ENCODE results near the gene ADIPOR2. TPM values are rescaled to one million over a fixed set of nuclear protein-coding genes. Genes with fewer than 3 reads are reported as not detected.

ADIPOR2 gene
- total and polyA plus RNA-seq, 10 of the 15 experiments (the other 5 are each of a cell fraction or from before 2014, with no cell fraction given) = 8.6 to 65.0 (median 38.0) TPM

- TF ChIP-seq ASH2L (IDR thresholded peaks at IDR 0.05; ENCODE audit: borderline replicate concordance, low read depth) (no peak), NBN (IDR thresholded peaks at IDR 0.05) (no peak), CHD4 (IDR thresholded peaks at IDR 0.05) (no peak)
Observed at GRCh38 chr12:1692226-1692625, 1.4 kb downstream of the ADIPOR2 start (continued).

- ChIA-PET POLR2A (interaction anchor here (0.7 to 0.8 kb wide), 3 partner anchors 134 to 247 kb away, joined by 3 to 6 read pairs (median 5); no protein-coding TSS in a partner anchor), RAD21 (ENCODE audit: unreplicated experiment) (no interaction called here), SMC1A (ENCODE audit: uncharacterized antibody, unreplicated experiment) (interaction anchor here (1.2 to 1.6 kb wide), 3 partner anchors 22 to 99 kb away, joined by 3 to 6 read pairs (median 4); no protein-coding TSS in a partner anchor), CTCF (interaction anchor here (0.7 to 1.6 kb wide), 5 partner anchors 17 to 596 kb away, joined by 3 to 5 read pairs (median 4); no protein-coding TSS in a partner anchor)
- no peak overlapping the region; the same call in 1 of the 2 replicates for H3K9ac ChIP-seq (ENCODE audit: control insufficient read depth, insufficient read depth, low read length)
- in situ Hi-C loops (cut with MboI) = no loop called here
- H3K4me2 ChIP-seq (ENCODE audit: control insufficient read depth, insufficient read depth) = peak overlapping the region; percentile 52
- FAIRE-seq (no peak), ATAC-seq (peak; percentile 12), DNase-seq (ENCODE audit: low read depth, low spot score) (no peak)
- H3K27me3 ChIP-seq (replicated peaks in 1 of 2; ENCODE audit: control insufficient read depth in 2 of 2, insufficient read depth in 2 of 2, low read length in 1 of 2) = no peaks in the 10 kb centered on the region
- peaks cover 71% of the 10 kb centered on the region for H3K79me2 ChIP-seq (ENCODE audit: control insufficient read depth, insufficient read depth, low read length)
- peaks cover 5% of the 10 kb centered on the region; the same call in 1 of the 2 replicates for H3K4me1 ChIP-seq (ENCODE audit: control insufficient read depth, insufficient read depth, low read length)
- no peaks in the 10 kb centered on the region for H4K20me1 ChIP-seq (ENCODE audit: control insufficient read depth, insufficient read depth)
- intact Hi-C loops (cut with micrococcal nuclease; ENCODE audit: unreplicated experiment) = loop anchor here (5.0 kb wide), 1 partner anchor 54 kb away; no protein-coding TSS in a partner anchor
- H2AFZ ChIP-seq (ENCODE audit: control insufficient read depth, low read depth, low read length) = no peak overlapping the region
- H3K36me3 ChIP-seq (ENCODE audit: control insufficient read depth in 2 of 2, insufficient read depth in 2 of 2, low read length in 1 of 2) = 0 out of 4 replicates have a peak, but pooled peaks cover 0 to 2% of the 10 kb centered on the region in 2 experiments
- H3K9me3 ChIP-seq (replicated peaks; ENCODE audit: control insufficient read depth, insufficient read depth, low read length) = no peaks in the 10 kb centered on the region
- H3K4me3 ChIP-seq = peak overlapping the region; percentile 93
- H3K27ac ChIP-seq (ENCODE audit: control insufficient read depth, insufficient read depth) = no peak overlapping the region
- no TSS peak for BruUV-seq (replicated peaks)
- WGBS (ENCODE audit: insufficient coverage, insufficient replicate concordance, low lambda C conversion rate, missing lambda C conversion rate) = 42% methylated on average over 13 of the region's 15 CpGs
- no peak for TF ChIP-seq MYB (IDR thresholded peaks at IDR 0.05; ENCODE audit: borderline replicate concordance, low read depth, low read length)
- TF ChIP-seq TCF12 (IDR thresholded peaks at IDR 0.05; ENCODE audit: low read depth, low read length) = no peak
- TF ChIP-seq POLR2AphosphoS2 (IDR thresholded peaks at IDR 0.05; ENCODE audit: low read depth, low read length) = no peak
- TF ChIP-seq REST (IDR thresholded peaks at IDR 0.05; ENCODE audit: low read depth, low read length) = no peak
- no peak for TF ChIP-seq PKNOX1 (IDR thresholded peaks at IDR 0.05)
- no peak for TF ChIP-seq CREM (IDR thresholded peaks at IDR 0.05; ENCODE audit: low read depth)
- no peak for TF ChIP-seq RAD21 (IDR thresholded peaks at IDR 0.05; ENCODE audit: insufficient read depth, low read depth, low read length)
- TF ChIP-seq NFYA (IDR thresholded peaks at IDR 0.05; ENCODE audit: borderline replicate concordance, low read depth, low read length) = no peak
- TF ChIP-seq GABPA (IDR thresholded peaks at IDR 0.05; ENCODE audit: low read depth) = no peak
- TF ChIP-seq USF1 (IDR thresholded peaks at IDR 0.05; ENCODE audit: borderline replicate concordance, extremely low read length, insufficient read depth, low read depth, low read length) = no peak
- peak; percentile 58; the same call in 1 of the 2 replicates for TF ChIP-seq MLLT1 (IDR thresholded peaks at IDR 0.05)
Observed at GRCh38 chr12:1692895-1693610, 2.2 kb downstream of the ADIPOR2 start.

All from GM12878 (cell line).